Measurements from ENCODE around the gene ARVCF.
A peak's percentile ranks its signal among the peaks of the same experiment; 100 is the strongest.

DNA sequence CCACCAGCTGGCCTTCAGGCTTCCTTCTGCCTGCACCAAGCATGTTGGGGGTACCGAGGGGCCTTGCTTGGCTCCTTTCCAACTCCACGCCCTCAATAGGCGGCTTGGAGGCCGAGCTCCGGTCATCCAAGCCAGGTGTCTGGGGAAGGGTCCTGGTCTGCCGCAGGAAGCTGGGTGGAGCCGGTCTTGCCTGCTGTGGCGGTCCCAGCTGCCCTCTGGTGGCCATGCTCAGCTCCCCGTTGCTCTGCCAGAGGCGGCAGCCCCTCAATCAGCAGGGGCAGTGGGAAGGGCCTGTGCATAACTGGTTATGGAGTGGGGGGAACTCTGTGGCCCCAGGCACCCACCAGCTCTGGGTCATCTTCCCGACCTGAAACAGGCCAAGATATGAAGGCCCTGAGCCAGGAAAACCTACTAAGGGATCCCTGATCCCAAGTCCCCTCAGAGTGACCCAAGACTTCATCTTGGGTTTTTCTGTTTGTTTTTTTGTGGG lies 3.2 kb downstream of the ARVCF start:
- TF ChIP-seq, protein P1, sequence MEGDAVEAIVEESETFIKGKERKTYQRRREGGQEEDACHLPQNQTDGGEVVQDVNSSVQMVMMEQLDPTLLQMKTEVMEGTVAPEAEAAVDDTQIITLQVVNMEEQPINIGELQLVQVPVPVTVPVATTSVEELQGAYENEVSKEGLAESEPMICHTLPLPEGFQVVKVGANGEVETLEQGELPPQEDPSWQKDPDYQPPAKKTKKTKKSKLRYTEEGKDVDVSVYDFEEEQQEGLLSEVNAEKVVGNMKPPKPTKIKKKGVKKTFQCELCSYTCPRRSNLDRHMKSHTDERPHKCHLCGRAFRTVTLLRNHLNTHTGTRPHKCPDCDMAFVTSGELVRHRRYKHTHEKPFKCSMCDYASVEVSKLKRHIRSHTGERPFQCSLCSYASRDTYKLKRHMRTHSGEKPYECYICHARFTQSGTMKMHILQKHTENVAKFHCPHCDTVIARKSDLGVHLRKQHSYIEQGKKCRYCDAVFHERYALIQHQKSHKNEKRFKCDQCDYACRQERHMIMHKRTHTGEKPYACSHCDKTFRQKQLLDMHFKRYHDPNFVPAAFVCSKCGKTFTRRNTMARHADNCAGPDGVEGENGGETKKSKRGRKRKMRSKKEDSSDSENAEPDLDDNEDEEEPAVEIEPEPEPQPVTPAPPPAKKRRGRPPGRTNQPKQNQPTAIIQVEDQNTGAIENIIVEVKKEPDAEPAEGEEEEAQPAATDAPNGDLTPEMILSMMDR (IDR thresholded peaks at IDR 0.05; ENCODE audit: extremely low read depth in 1 of 2, insufficient read depth in 1 of 2, low read depth in 1 of 2, low read length in 2 of 2) = peak; percentile 91 to 97
- TF ChIP-seq POLR2AphosphoS5 (IDR thresholded peaks at IDR 0.05; ENCODE audit: insufficient read depth, low read depth, low read length) = no peak
- TF ChIP-seq POLR2A (IDR thresholded peaks at IDR 0.05; ENCODE audit: low read depth, low read length) = no peak
- no peak for TF ChIP-seq EZH2 (IDR thresholded peaks at IDR 0.05; ENCODE audit: borderline replicate concordance, low read depth, low read length, severe bottlenecking)
- no peak for TF ChIP-seq MYC (IDR thresholded peaks at IDR 0.05; ENCODE audit: low read depth, low read length)
- TF ChIP-seq, protein P2, sequence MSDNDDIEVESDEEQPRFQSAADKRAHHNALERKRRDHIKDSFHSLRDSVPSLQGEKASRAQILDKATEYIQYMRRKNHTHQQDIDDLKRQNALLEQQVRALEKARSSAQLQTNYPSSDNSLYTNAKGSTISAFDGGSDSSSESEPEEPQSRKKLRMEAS (IDR thresholded peaks at IDR 0.05; ENCODE audit: insufficient read depth, insufficient read length) = no peak
- TF ChIP-seq GATA2 (IDR thresholded peaks at IDR 0.05; ENCODE audit: insufficient read depth, insufficient read length, low read depth, low read length) = no peak
- no peak for TF ChIP-seq JUN (IDR thresholded peaks at IDR 0.05; ENCODE audit: borderline replicate concordance, insufficient read depth, insufficient read length, low read depth)
- TF ChIP-seq FOS (IDR thresholded peaks at IDR 0.05; ENCODE audit: borderline replicate concordance, insufficient read depth, low read length) = no peak

Measured in endothelial cell of umbilical vein (primary cell).